HepG2 (cell line): ENCODE measurements around the gene JPH4. TPM values are rescaled to one million over a fixed set of nuclear protein-coding genes. Genes with fewer than 3 reads are reported as not detected.
A peak's percentile ranks its signal among the peaks of the same experiment; 100 is the strongest.

Experiments
- ATRX ChIP-seq: sonication (generic); formaldehyde crosslinking; IDR thresholded peaks from 2 replicates; pipeline ENCODE4 v1.4.0; 2020; ENCODE audit warnings: missing genetic modification reagents, borderline replicate concordance
- HCFC1 ChIP-seq: fragments of 150-350 bp; IDR thresholded peaks from 2 replicates; pipeline ENCODE4 v1.6.1; 2014; ENCODE audit warnings: low read depth, low read length
- KDM2A ChIP-seq: sonication (generic); formaldehyde crosslinking; IDR thresholded peaks from 2 replicates; pipeline ENCODE4 v1.4.0; 2020; ENCODE audit warnings: low read depth, missing genetic modification reagents, borderline replicate concordance
- KDM5A ChIP-seq: fragments of 200-600 bp; sonication (generic); IDR thresholded peaks from 2 replicates; pipeline ENCODE4 v1.7.0; 2018; ENCODE audit warnings: antibody characterized with exemption, mild to moderate bottlenecking, low read length, borderline replicate concordance
- KLF16 ChIP-seq, 2 experiments: sonication (generic) in 1 of 2; formaldehyde crosslinking in 1 of 2; IDR thresholded peaks; 2 replicates each; pipeline versions ENCODE4 v1.6.1 to v1.8.0; 2016 to 2023; ENCODE audit warnings: missing genetic modification reagents in 2 of 2, missing compliant biosample characterization in 1 of 2
- MAFG ChIP-seq: sonication (generic); formaldehyde crosslinking; IDR thresholded peaks from 2 replicates; pipeline ENCODE4 v1.5.1; 2020; ENCODE audit warnings: mild to moderate bottlenecking, missing genetic modification reagents
- MXI1 ChIP-seq: IDR thresholded peaks from 3 replicates; pipeline ENCODE4 v1.6.1; 2012; ENCODE audit warnings: low read depth, low read length, inconsistent platforms, borderline replicate concordance
- NCOR1 ChIP-seq: fragments of 200-600 bp; sonication (generic); IDR thresholded peaks from 2 replicates; pipeline ENCODE4 v1.7.0; 2017; ENCODE audit warnings: antibody characterized with exemption, low read length, borderline replicate concordance
- SALL2 ChIP-seq: sonication (generic); formaldehyde crosslinking; IDR thresholded peaks from 2 replicates; pipeline ENCODE4 v1.8.1; 2023; ENCODE audit warnings: mild to moderate bottlenecking, missing genetic modification reagents, inconsistent platforms
- SNAI1 ChIP-seq: sonication (generic); formaldehyde crosslinking; IDR thresholded peaks from 2 replicates; pipeline ENCODE4 v1.5.0; 2020; ENCODE audit warnings: mild to moderate bottlenecking, missing genetic modification reagents, borderline replicate concordance
- ZFP36L1 ChIP-seq: sonication (generic); formaldehyde crosslinking; IDR thresholded peaks from 2 replicates; pipeline ENCODE4 v1.8.0; 2022; ENCODE audit warnings: mild to moderate bottlenecking, missing genetic modification reagents, moderate library complexity
- ZFP82 ChIP-seq: sonication (generic); formaldehyde crosslinking; IDR thresholded peaks from 2 replicates; pipeline ENCODE4 v1.5.1; 2020; ENCODE audit warnings: mild to moderate bottlenecking, missing genetic modification reagents, borderline replicate concordance
- ZNF121 ChIP-seq: sonication (generic); formaldehyde crosslinking; IDR thresholded peaks from 2 replicates; pipeline ENCODE4 v1.5.0; 2020; ENCODE audit warnings: mild to moderate bottlenecking, missing genetic modification reagents
- ZNF136 ChIP-seq: sonication (generic); formaldehyde crosslinking; IDR thresholded peaks from 2 replicates; pipeline ENCODE4 v1.8.1; 2022; ENCODE audit warnings: low read depth, mild to moderate bottlenecking, moderate library complexity, missing genetic modification reagents
- ZNF232 ChIP-seq: sonication (generic); formaldehyde crosslinking; IDR thresholded peaks from 2 replicates; pipeline ENCODE4 v1.4.0; 2020; ENCODE audit warnings: missing genetic modification reagents, borderline replicate concordance
- ZNF260 ChIP-seq: sonication (generic); formaldehyde crosslinking; IDR thresholded peaks from 2 replicates; pipeline ENCODE4 v1.4.0; 2020; ENCODE audit warnings: missing genetic modification reagents, low read depth, mild to moderate bottlenecking, borderline replicate concordance
- ZNF564 ChIP-seq: sonication (generic); formaldehyde crosslinking; IDR thresholded peaks from 2 replicates; pipeline ENCODE4 v1.8.1; 2023; ENCODE audit warnings: mild to moderate bottlenecking, missing genetic modification reagents
- ZNF614 ChIP-seq: IDR thresholded peaks from 2 replicates; pipeline ENCODE4 v1.6.1; 2018; ENCODE audit warnings: missing biosample characterization, missing genetic modification reagents, inconsistent platforms, borderline replicate concordance
- ZNF629 ChIP-seq: sonication (generic); formaldehyde crosslinking; conservative IDR thresholded peaks from 2 replicates; pipeline ENCODE4 v1.5.0; 2020; ENCODE audit warnings: missing genetic modification reagents
- ZNF768 ChIP-seq: sonication (generic); formaldehyde crosslinking; IDR thresholded peaks from 2 replicates; pipeline ENCODE4 v1.4.0; 2020; ENCODE audit warnings: missing genetic modification reagents
- ZNF792 ChIP-seq: IDR thresholded peaks from 2 replicates; pipeline ENCODE4 v1.6.1; 2016
- ZNF816 ChIP-seq: sonication (generic); formaldehyde crosslinking; IDR thresholded peaks from 2 replicates; pipeline ENCODE4 v1.8.0; 2022; ENCODE audit warnings: missing genetic modification reagents, mild to moderate bottlenecking, borderline replicate concordance
- ZSCAN30 ChIP-seq: sonication (generic); formaldehyde crosslinking; IDR thresholded peaks from 2 replicates; pipeline ENCODE4 v1.5.0; 2020; ENCODE audit warnings: mild to moderate bottlenecking, missing genetic modification reagents
- polyA plus RNA-seq, 8 experiments: library from polyadenylated mRNA; depleted of rRNA in 3 of 8; stranded (reverse) in 7 of 8; unstranded in 1 of 8; fragments of >200 nt; fragmentation: Illumina TruSeq in 4 of 8; extraction: Trizol in 4 of 8; gene quantifications; 2 replicates each; pipeline versions ENCODE4 v1.2.1 to v1.2.3, GENCODE V29; 2011 to 2016; ENCODE audit warnings: low read depth in 4 of 8, missing spikeins in 1 of 8, mixed read lengths in 1 of 8; ENCODE audit not compliant: insufficient read depth in 1 of 8
- total RNA-seq, 5 experiments: library from RNA; depleted of rRNA; stranded (reverse); fragments of >200 nt; fragmentation: Illumina TruSeq; extraction: Trizol; gene quantifications; 2 replicates each; pipeline ENCODE4 v1.2.3, GENCODE V29; 2016; ENCODE audit warnings: low read depth in 1 of 5
- TF ChIP-seq, protein P1 (sequence below): IDR thresholded peaks from 2 replicates; pipeline ENCODE4 v1.6.1; 2016; ENCODE audit warnings: missing compliant biosample characterization, missing genetic modification reagents, borderline replicate concordance
- TF ChIP-seq, protein P2 (sequence below): sonication (generic); formaldehyde crosslinking; conservative IDR thresholded peaks from 2 replicates; pipeline ENCODE4 v1.4.0; 2020; ENCODE audit warnings: missing genetic modification reagents
- TF ChIP-seq, protein P3 (sequence below): sonication (generic); formaldehyde crosslinking; IDR thresholded peaks from 2 replicates; pipeline ENCODE4 v1.5.1; 2020; ENCODE audit warnings: mild to moderate bottlenecking, missing genetic modification reagents, borderline replicate concordance

JPH4 gene
- total and polyA plus RNA-seq, 2 of the 13 experiments (the other 11 are each of a cell fraction or from before 2014, with no cell fraction given), result 0.08 to 0.22 TPM

DNA sequence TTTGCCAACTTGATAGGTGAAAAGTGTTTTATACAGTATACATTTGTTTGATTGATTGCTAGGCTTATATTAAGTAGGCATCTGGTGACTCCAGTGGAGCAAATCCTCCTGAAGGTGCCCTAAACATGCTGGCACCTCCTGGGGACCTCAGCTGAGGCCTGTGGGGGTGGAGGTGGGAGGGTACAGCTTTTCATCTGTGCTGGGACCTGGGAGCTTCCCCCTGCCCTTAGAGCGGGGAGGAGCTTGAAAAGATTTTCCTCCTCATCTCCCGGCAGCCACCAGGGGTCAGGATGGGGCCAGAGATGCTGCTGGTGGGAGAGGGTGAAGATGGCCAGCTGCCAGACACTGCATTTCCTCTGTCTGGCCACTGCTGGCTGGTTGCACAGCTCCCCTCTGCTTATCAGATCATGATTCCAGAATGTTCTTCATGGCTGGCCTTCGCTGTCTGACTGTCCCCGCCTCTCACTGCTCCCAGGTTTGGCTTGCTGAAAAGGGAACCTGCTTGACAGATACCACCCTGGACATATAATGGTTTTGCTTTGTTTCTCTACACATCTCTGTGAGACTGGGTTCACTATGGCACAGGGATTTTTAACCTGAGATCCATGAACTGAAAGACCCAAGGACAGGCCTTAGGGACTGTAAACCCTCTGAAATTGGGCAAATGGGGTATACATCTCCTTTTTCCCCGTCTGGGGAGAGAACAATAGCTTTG lies 10.5 kb upstream of the JPH4 start (continued):
- TF ChIP-seq, protein P1, sequence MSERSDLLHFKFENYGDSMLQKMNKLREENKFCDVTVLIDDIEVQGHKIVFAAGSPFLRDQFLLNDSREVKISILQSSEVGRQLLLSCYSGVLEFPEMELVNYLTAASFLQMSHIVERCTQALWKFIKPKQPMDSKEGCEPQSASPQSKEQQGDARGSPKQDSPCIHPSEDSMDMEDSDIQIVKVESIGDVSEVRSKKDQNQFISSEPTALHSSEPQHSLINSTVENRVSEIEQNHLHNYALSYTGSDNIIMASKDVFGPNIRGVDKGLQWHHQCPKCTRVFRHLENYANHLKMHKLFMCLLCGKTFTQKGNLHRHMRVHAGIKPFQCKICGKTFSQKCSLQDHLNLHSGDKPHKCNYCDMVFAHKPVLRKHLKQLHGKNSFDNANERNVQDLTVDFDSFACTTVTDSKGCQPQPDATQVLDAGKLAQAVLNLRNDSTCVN (CRISPR knock-in tag), result peak; percentile 87; the same call in 1 of the 2 replicates
- TF ChIP-seq ZNF121 (CRISPR knock-in tag) (peak; percentile 80; the same call in 1 of the 2 replicates), ZFP36L1 (CRISPR knock-in tag) (peak; percentile 75; the same call in 1 of the 2 replicates), ZNF232 (CRISPR knock-in tag) (peak; percentile 73; the same call in 1 of the 2 replicates), MXI1 (peak; percentile 67; the same call in 1 of the 3 replicates), NCOR1 (peak; percentile 66; the same call in 1 of the 2 replicates), KDM5A (no peak), MAFG (CRISPR knock-in tag) (no peak), ZNF136 (CRISPR knock-in tag) (peak; percentile 71), SNAI1 (CRISPR knock-in tag) (peak; percentile 74; the same call in 1 of the 2 replicates), ZNF816 (CRISPR knock-in tag) (no peak), ZNF260 (peak; percentile 54; the same call in 1 of the 2 replicates), HCFC1 (no peak; the same call in 1 of the 2 replicates), ZSCAN30 (CRISPR knock-in tag) (peak; percentile 86; the same call in 1 of the 2 replicates), ATRX (CRISPR knock-in tag) (0 out of 2 replicates have a peak, but pooled peaks have one; percentile 64), ZNF768 (CRISPR knock-in tag) (peak; percentile 92), KDM2A (peak; percentile 97), ZNF614 (CRISPR knock-in tag) (peak; percentile 99), ZFP82 (no peak), ZNF792 (CRISPR knock-in tag) (peak; percentile 99), SALL2 (CRISPR knock-in tag) (peak; percentile 99), KLF16 (CRISPR knock-in tag; IDR thresholded peaks at IDR 0.05) (peak in 1 of 2 experiments; percentile 99; a peak in 2 of 4 replicates), ZNF629 (CRISPR knock-in tag) (0 out of 2 replicates have a peak, but pooled peaks have one; percentile 35), ZNF564 (CRISPR knock-in tag) (peak; percentile 40; the same call in 1 of the 2 replicates)
- TF ChIP-seq, protein P2, sequence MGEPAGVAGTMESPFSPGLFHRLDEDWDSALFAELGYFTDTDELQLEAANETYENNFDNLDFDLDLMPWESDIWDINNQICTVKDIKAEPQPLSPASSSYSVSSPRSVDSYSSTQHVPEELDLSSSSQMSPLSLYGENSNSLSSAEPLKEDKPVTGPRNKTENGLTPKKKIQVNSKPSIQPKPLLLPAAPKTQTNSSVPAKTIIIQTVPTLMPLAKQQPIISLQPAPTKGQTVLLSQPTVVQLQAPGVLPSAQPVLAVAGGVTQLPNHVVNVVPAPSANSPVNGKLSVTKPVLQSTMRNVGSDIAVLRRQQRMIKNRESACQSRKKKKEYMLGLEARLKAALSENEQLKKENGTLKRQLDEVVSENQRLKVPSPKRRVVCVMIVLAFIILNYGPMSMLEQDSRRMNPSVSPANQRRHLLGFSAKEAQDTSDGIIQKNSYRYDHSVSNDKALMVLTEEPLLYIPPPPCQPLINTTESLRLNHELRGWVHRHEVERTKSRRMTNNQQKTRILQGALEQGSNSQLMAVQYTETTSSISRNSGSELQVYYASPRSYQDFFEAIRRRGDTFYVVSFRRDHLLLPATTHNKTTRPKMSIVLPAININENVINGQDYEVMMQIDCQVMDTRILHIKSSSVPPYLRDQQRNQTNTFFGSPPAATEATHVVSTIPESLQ (CRISPR knock-in tag), result peak; percentile 96; the same call in 1 of the 2 replicates
- TF ChIP-seq, protein P3, sequence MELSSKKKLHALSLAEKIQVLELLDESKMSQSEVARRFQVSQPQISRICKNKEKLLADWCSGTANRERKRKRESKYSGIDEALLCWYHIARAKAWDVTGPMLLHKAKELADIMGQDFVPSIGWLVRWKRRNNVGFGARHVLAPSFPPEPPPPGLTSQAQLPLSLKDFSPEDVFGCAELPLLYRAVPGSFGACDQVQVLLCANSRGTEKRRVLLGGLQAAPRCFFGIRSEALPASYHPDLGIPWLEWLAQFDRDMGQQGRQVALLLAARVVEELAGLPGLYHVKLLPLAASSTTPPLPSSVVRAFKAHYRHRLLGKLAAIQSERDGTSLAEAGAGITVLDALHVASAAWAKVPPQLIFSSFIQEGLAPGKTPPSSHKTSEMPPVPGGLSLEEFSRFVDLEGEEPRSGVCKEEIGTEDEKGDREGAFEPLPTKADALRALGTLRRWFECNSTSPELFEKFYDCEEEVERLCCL, result no peak
